Activated CD4-positive, alpha-beta memory T cell treated with anti-CD3 and anti-CD28 coated beads, Interleukin-2, amount 10 ng/mL, durations not matched to agents 7 days and 5 days (primary cell): ENCODE measurements around the gene MMP13. TPM values are rescaled to one million over a fixed set of nuclear protein-coding genes. Genes with fewer than 3 reads are reported as not detected.
"Not testable (repeated sequence)": the region's sequence is repeated elsewhere in the genome, so short reads cannot be mapped to it uniquely, and the experiment has no call there.

Experiments
- CTCF ChIA-PET: fragments of 350-600 bp; sonication (Branson Sonifier 250); formaldehyde crosslinking; loops from one replicate; lab custom pipeline; 2021; ENCODE audit warnings: antibody characterized with exemption, inconsistent platforms; lab: Charles Lee
- POLR2A ChIA-PET: fragments of 350-600 bp; sonication (Branson Sonifier 250); formaldehyde crosslinking; loops from one replicate; lab custom pipeline; 2021; ENCODE audit warnings: antibody characterized with exemption; lab: Charles Lee
- DNase-seq: peaks from one replicate; pipeline ENCODE4 v3.0.0-alpha.2; 2020
- H3K27ac Mint-ChIP-seq: one replicate; pipeline ENCODE4 v1.8.0; 2021; ENCODE audit warnings: mild to moderate bottlenecking, mixed read lengths
- H3K27me3 Mint-ChIP-seq: one replicate; pipeline ENCODE4 v1.8.0; 2021; ENCODE audit warnings: mixed read lengths
- H3K36me3 Mint-ChIP-seq: one replicate; pipeline ENCODE4 v1.8.0; 2021; ENCODE audit warnings: low read depth, mixed read lengths
- H3K4me1 Mint-ChIP-seq: one replicate; pipeline ENCODE4 v1.8.0; 2021; ENCODE audit warnings: mixed read lengths
- H3K4me3 Mint-ChIP-seq: one replicate; pipeline ENCODE4 v1.8.0; 2021; ENCODE audit warnings: mild to moderate bottlenecking, mixed read lengths
- H3K9me3 Mint-ChIP-seq: one replicate; pipeline ENCODE4 v1.8.0; 2021; ENCODE audit warnings: mixed read lengths
- total RNA-seq, 2 experiments: library from RNA; stranded (reverse); gene quantifications; one replicate each; pipeline ENCODE4 v1.2.3, GENCODE V29; 2021

The MMP13 gene
- total RNA-seq, 2 experiments from 2014 or later, result not detected

GRCh38 chr11:102912482-102912830, 43.1 kb downstream of the MMP13 start:
- no peaks in the 10 kb centered on the region for H3K4me1 Mint-ChIP-seq
- CTCF ChIA-PET, result no interaction called here

GRCh38 chr11:102911758-102912481, 43.6 kb downstream of the MMP13 start:
- Mint-ChIP-seq H3K9me3 (no peaks in the 10 kb centered on the region), H3K27me3 (peaks cover 9% of the 10 kb centered on the region), H3K4me1 (no peaks in the 10 kb centered on the region), H3K27ac (no peak overlapping the region), H3K4me3 (no peak overlapping the region), H3K36me3 (no peaks in the 10 kb centered on the region)
- ChIA-PET CTCF (no interaction called here), POLR2A (no interaction called here)
- DNase-seq, result no peak

More at GRCh38 chr11:102912482-102912830, 43.1 kb downstream of the MMP13 start:
- Mint-ChIP-seq H3K27ac (no peak overlapping the region), H3K9me3 (no peaks in the 10 kb centered on the region), H3K4me3 (no peak overlapping the region), H3K27me3 (peaks cover 9% of the 10 kb centered on the region), H3K36me3 (no peaks in the 10 kb centered on the region)
- POLR2A ChIA-PET, result no interaction called here
- no peak for DNase-seq

GRCh38 chr11:102905848-102906247, 49.7 kb downstream of the MMP13 start:
- CTCF ChIA-PET, result not testable (repeated sequence)

GRCh38 chr11:102903895-102904294, 51.6 kb downstream of the MMP13 start:
- peaks cover 10% of the 10 kb centered on the region for H3K27me3 Mint-ChIP-seq
- H3K9me3 Mint-ChIP-seq, DNase-seq, H3K27ac Mint-ChIP-seq, H3K4me1 Mint-ChIP-seq, POLR2A ChIA-PET, CTCF ChIA-PET, H3K36me3 Mint-ChIP-seq, H3K4me3 Mint-ChIP-seq: not testable (repeated sequence)

More at GRCh38 chr11:102905848-102906247, 49.7 kb downstream of the MMP13 start:
- DNase-seq, H3K36me3 Mint-ChIP-seq, H3K9me3 Mint-ChIP-seq, POLR2A ChIA-PET, H3K27ac Mint-ChIP-seq, H3K27me3 Mint-ChIP-seq, H3K4me3 Mint-ChIP-seq, H3K4me1 Mint-ChIP-seq: not testable (repeated sequence)

- Mint-ChIP-seq H3K27me3 (peaks cover 5% of the 10 kb centered on the region), H3K27ac (no peak overlapping the region), H3K36me3 (no peaks in the 10 kb centered on the region), H3K9me3 (peaks cover 4% of the 10 kb centered on the region), H3K4me1 (no peaks in the 10 kb centered on the region), H3K4me3 (no peak overlapping the region)
- DNase-seq, result no peak
- CTCF ChIA-PET, result no interaction called here
- POLR2A ChIA-PET, result no interaction called here
Observed at GRCh38 chr11:102900346-102900745, 55.2 kb downstream of the MMP13 start.

Other genes starting within 250 kb of the MMP13 start
- gene MMP27, start 250.0 kb downstream of the MMP13 start, total RNA-seq, result not detected
- not detected for gene MMP8, start 230.8 kb downstream of the MMP13 start, total RNA-seq
- gene MMP10, start 175.1 kb downstream of the MMP13 start, total RNA-seq, result under 1 TPM in 1 of 2 experiments, not detected in 1; 0.58 TPM
- gene MMP1, start 157.6 kb downstream of the MMP13 start, total RNA-seq, result not detected
- gene MMP3, start 112.1 kb downstream of the MMP13 start, total RNA-seq, result not detected
- gene MMP12, start 80.8 kb downstream of the MMP13 start, total RNA-seq, result not detected
- 10 to 100 TPM; 28.6 to 32.6 TPM for gene DCUN1D5, start 136.4 kb upstream of the MMP13 start, total RNA-seq
- gene DYNC2H1, start 153.7 kb upstream of the MMP13 start, total RNA-seq, result 1 to 10 TPM; 3.0 to 3.1 TPM